Measurements from ENCODE around the gene JMJD6.

DNA sequence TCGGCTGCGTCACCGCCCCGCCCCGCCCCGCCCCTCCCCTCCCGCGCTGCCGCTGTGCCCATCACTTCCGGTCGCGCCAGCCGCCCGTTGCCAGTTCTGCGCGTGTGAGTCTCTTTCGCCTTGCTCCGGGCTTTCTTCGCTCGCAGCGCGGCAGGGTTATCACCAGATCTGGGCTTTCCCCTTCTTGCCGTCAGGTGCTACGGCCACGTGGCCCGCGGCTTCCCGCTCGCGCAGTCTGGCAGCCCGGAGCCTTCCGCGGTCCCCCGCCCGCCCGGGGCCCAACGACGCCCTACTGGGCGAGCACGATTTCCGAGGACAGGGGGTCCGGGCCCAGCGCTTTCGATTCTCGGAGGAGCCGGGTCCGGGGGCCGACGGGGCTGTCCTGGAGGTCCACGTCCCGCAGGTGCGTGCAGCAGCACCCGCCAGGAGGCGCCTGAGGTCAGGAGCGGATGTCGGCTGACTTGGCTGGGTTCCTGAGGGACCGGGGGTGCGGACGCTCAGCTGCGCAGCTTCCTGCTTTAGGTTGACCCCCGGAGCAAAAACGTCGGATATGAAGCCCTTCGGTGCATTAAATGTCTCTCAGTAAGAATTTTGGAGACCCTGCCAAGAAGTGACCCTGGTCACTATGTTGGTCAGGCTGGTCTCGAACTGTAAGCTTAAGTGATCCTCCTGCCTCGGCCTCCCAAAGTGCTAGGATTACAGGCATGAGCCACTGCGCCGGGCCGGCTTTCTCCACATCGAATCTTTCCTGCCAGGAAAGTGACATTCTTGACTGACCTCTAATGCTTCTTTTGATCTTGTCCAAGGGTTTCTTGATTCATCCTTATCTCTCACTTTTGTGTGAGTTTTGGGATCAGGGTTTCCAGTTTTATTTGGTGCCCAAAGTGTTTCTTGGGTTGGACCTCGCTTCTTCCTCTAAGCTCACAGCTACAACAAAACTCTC is 641 bp upstream of the JMJD6 start, which contains the start of gene METTL23:
- TF ChIP-seq EP300 (IDR thresholded peaks at IDR 0.05), result no peak
- TF ChIP-seq, protein P1, sequence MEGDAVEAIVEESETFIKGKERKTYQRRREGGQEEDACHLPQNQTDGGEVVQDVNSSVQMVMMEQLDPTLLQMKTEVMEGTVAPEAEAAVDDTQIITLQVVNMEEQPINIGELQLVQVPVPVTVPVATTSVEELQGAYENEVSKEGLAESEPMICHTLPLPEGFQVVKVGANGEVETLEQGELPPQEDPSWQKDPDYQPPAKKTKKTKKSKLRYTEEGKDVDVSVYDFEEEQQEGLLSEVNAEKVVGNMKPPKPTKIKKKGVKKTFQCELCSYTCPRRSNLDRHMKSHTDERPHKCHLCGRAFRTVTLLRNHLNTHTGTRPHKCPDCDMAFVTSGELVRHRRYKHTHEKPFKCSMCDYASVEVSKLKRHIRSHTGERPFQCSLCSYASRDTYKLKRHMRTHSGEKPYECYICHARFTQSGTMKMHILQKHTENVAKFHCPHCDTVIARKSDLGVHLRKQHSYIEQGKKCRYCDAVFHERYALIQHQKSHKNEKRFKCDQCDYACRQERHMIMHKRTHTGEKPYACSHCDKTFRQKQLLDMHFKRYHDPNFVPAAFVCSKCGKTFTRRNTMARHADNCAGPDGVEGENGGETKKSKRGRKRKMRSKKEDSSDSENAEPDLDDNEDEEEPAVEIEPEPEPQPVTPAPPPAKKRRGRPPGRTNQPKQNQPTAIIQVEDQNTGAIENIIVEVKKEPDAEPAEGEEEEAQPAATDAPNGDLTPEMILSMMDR (IDR thresholded peaks at IDR 0.05), result peak; percentile 44 to 67
